Measurements from ENCODE around the gene P3H3. TPM values are rescaled to one million over a fixed set of nuclear protein-coding genes. Genes with fewer than 3 reads are reported as not detected.

The P3H3 gene
- total RNA-seq, 1 donor from 2014 or later: 30.6 TPM

DNA sequence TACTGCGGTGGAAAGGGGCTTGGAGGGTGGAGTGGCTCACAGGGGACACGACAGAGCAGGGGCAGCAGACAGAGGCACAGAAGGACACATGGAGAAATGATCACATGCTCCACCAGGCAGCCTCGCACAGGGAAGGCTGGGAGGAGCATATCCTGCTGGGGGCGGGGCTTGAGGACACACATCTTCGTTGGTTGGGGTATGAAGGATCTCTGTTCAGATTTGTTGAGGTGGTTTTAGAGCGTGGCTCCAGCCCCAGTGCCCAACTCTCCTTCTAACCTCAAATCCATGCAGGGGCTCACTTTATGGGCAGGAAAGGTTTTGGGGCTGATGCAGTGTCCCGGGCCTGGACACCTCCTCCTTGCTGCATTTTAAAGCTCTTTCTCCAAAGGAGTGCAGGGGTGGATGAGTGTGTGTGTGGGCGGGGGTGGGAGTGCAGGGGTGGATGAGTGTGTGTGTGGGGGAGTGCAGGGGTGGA, 733 bp upstream of the P3H3 start:
- no peaks in the 10 kb centered on the region for H3K9me3 Mint-ChIP-seq (ENCODE audit: low read depth)
- H3K27me3 Mint-ChIP-seq: peaks cover 47% of the 10 kb centered on the region
- peaks cover 1% of the 10 kb centered on the region for H3K36me3 Mint-ChIP-seq (ENCODE audit: insufficient read depth)
- H3K4me3 Mint-ChIP-seq (ENCODE audit: low read depth): peak overlapping the region; percentile 71
- peak overlapping the region; percentile 17 for H3K27ac Mint-ChIP-seq
- peaks cover 6% of the 10 kb centered on the region for H3K4me1 Mint-ChIP-seq (ENCODE audit: low read depth)
- DNase-seq (ENCODE audit: low spot score, unreplicated experiment): no peak
- TF ChIP-seq, protein P1, sequence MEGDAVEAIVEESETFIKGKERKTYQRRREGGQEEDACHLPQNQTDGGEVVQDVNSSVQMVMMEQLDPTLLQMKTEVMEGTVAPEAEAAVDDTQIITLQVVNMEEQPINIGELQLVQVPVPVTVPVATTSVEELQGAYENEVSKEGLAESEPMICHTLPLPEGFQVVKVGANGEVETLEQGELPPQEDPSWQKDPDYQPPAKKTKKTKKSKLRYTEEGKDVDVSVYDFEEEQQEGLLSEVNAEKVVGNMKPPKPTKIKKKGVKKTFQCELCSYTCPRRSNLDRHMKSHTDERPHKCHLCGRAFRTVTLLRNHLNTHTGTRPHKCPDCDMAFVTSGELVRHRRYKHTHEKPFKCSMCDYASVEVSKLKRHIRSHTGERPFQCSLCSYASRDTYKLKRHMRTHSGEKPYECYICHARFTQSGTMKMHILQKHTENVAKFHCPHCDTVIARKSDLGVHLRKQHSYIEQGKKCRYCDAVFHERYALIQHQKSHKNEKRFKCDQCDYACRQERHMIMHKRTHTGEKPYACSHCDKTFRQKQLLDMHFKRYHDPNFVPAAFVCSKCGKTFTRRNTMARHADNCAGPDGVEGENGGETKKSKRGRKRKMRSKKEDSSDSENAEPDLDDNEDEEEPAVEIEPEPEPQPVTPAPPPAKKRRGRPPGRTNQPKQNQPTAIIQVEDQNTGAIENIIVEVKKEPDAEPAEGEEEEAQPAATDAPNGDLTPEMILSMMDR (IDR thresholded peaks at IDR 0.05; ENCODE audit: unreplicated experiment): no peak

DNA sequence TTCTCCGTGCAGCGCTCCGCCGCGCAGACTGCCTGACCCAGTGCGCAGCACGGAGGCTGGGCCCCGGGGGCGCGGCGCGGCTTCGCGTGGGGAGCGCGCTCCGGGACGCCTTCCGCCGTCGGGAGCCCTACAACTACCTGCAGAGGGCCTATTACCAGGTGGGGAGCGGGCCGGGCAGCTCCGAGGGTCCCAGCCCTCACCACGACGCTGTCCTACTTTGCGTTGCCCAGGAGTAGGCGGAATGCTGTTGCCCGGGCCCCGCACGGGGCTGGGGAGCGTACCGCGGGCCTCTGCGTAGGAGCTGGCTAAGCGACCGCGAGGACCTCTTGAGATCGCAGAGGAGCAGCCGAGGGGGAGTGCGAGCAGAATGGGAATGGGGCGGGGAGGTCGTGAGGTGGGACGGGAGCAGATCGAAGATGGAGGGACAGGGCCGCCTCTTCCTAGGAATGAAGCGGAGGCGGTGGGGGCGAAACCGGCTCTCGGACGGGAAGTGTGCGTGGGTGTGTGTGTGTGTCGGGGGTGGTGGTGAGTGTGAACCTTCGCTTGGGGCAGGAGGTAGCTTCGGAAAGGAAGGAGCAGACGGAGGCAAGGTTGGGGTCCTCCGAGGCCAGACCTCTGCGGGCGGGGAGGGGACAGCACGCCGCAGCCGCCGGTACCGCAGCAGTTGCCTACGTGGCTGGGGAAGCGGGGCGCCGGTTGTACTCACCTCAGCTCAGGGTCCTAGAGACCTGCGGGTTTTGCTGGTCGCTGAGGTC, 751 bp downstream of the P3H3 start:
- TF ChIP-seq, protein P1 (IDR thresholded peaks at IDR 0.05; ENCODE audit: unreplicated experiment): no peak
- H3K27me3 Mint-ChIP-seq: peaks cover 33% of the 10 kb centered on the region
- no peak for DNase-seq (ENCODE audit: low spot score, unreplicated experiment)
- peaks cover 5% of the 10 kb centered on the region for H3K36me3 Mint-ChIP-seq (ENCODE audit: insufficient read depth)
- H3K4me3 Mint-ChIP-seq (ENCODE audit: low read depth): peak overlapping the region; percentile 87
- H3K4me1 Mint-ChIP-seq (ENCODE audit: low read depth): peaks cover 6% of the 10 kb centered on the region
- H3K27ac Mint-ChIP-seq: peak overlapping the region; percentile 89
- H3K9me3 Mint-ChIP-seq (ENCODE audit: low read depth): no peaks in the 10 kb centered on the region

DNA sequence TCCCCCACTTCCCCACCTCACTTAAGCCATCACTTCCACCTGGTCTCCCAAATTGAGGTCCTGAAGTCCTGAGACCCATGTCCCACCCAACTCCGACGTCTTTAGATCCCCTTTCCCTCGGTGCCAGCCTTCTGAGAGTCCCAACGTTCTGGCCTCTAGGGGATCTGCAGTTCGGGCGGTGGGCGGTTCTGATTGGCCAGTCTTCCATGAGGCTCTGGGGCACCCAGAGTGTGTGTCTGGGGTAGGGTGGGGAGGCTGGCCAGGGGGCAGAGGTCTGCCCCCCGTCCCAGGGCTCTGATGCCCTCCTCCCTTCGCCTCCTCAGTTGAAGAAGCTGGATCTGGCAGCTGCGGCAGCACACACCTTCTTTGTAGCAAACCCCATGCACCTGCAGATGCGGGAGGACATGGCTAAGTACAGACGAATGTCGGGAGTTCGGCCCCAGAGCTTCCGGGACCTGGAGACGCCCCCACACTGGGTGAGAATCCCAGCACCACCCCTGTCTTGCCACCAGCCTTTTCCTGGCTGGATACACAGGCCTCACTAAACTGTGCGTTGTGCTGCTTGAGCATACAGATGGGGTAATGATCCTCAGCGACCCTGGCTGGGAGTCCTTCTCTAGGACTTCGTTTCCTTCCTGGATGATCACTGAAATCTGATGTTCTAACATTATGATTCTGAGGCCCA, 1.5 kb downstream of the P3H3 start:
- peaks cover 27% of the 10 kb centered on the region for H3K27me3 Mint-ChIP-seq
- DNase-seq (ENCODE audit: low spot score, unreplicated experiment): no peak
- peaks cover 6% of the 10 kb centered on the region for H3K4me1 Mint-ChIP-seq (ENCODE audit: low read depth)
- H3K36me3 Mint-ChIP-seq (ENCODE audit: insufficient read depth): peaks cover 7% of the 10 kb centered on the region
- peak overlapping the region; percentile 89 for H3K27ac Mint-ChIP-seq
- no peaks in the 10 kb centered on the region for H3K9me3 Mint-ChIP-seq (ENCODE audit: low read depth)
- H3K4me3 Mint-ChIP-seq (ENCODE audit: low read depth): peak overlapping the region; percentile 87
- TF ChIP-seq, protein P1 (IDR thresholded peaks at IDR 0.05; ENCODE audit: unreplicated experiment): peak; percentile 32

DNA sequence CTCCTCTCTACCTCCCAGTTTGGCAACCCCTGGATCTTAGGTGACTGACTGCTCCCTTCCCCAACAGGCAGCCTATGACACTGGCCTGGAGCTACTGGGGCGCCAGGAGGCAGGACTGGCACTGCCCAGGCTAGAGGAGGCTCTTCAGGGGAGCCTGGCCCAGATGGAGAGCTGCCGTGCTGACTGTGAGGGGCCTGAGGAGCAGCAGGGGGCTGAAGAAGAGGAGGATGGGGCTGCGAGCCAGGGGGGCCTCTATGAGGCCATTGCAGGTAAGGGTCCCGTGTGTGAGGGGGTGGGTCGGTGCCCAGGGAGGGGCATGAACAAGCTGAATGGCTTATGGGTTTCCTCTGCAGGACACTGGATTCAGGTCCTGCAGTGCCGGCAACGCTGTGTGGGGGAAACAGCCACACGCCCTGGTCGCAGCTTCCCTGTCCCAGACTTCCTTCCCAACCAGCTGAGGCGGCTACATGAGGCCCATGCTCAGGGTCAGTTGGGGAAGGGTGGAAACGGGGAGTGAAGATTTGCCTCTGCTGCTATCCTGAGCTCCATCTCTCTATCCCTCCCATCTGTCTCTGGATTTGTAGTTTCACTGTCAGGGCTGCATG, 2.2 kb downstream of the P3H3 start:
- Mint-ChIP-seq H3K27me3 (peaks cover 20% of the 10 kb centered on the region), H3K36me3 (ENCODE audit: insufficient read depth) (peaks cover 7% of the 10 kb centered on the region), H3K27ac (no peak overlapping the region), H3K9me3 (ENCODE audit: low read depth) (no peaks in the 10 kb centered on the region), H3K4me1 (ENCODE audit: low read depth) (peaks cover 6% of the 10 kb centered on the region), H3K4me3 (ENCODE audit: low read depth) (peak overlapping the region; percentile 87)
- TF ChIP-seq, protein P1 (IDR thresholded peaks at IDR 0.05; ENCODE audit: unreplicated experiment): no peak
- no peak for DNase-seq (ENCODE audit: low spot score, unreplicated experiment)

DNA sequence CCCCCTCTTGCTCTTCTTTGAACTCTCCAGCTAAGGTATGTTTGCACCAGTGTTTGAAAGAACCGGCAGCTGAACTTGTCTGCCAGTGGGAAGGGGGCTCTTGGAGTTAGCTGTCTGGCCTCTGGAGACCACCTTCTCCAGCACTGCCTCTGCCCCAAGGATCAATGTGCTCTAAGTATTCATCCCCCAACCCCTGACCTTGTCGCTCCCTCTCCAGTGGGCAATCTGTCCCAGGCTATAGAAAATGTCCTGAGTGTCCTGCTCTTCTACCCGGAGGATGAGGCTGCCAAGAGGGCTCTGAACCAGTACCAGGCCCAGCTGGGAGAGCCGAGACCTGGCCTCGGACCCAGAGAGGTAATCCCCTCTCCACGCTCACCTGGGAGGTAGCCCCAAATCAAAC, 2.8 kb downstream of the P3H3 start:
- Mint-ChIP-seq H3K9me3 (ENCODE audit: low read depth) (no peaks in the 10 kb centered on the region), H3K27ac (no peak overlapping the region), H3K4me3 (ENCODE audit: low read depth) (peak overlapping the region; percentile 33), H3K27me3 (peaks cover 14% of the 10 kb centered on the region), H3K36me3 (ENCODE audit: insufficient read depth) (peaks cover 8% of the 10 kb centered on the region), H3K4me1 (ENCODE audit: low read depth) (peaks cover 8% of the 10 kb centered on the region)
- TF ChIP-seq, protein P1 (IDR thresholded peaks at IDR 0.05; ENCODE audit: unreplicated experiment): no peak
- no peak for DNase-seq (ENCODE audit: low spot score, unreplicated experiment)
